ENCODE measurements around the gene PTGES3L.
"Not testable (repeated sequence)": the region's sequence is repeated elsewhere in the genome, so short reads cannot be mapped to it uniquely, and the experiment has no call there.

PTGES3L gene

GRCh38 chr17:43014020-43014648 is 34.3 kb upstream of the PTGES3L start:
- no peak for DNase-seq

- DNase-seq: no peak
Observed at GRCh38 chr17:43013296-43013695, 33.4 kb upstream of the PTGES3L start.

DNA sequence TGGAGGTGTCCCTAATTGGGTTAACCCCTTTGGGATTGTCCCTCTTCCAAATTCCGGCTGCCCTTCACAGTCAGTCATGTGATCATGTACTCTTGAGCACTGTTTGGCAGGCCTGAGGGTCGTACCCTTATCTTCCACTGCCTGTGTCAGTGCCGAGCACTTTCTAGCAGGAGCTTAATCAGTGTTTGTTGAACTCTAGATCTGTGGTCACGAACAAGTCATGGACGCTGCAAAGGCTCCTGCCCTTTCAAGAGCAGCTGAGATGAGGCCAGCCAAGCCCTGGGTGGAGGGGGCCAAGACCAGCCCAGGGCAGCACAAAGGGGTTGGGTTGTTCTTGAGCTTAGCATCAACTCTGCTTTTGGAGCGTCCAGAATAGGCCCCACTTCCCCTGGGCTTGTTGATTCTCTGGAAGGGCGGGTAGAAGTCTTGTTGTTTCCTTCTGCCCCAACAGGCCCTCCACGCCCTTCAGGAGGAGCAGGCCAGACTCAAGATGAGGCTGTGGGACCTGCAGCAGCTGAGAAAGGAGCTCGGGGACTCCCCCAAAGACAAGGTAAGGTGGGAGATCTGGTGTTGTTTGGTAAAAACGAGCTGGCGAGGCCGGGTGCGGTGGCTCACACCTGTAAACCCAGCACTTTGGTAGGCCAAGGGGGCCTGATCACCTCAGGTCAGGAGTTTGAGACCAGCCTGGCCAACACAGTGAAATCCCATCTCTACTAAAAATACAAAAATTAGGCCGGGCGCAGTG is 32.0 kb upstream of the PTGES3L start:
- DNase-seq: no peak

DNA sequence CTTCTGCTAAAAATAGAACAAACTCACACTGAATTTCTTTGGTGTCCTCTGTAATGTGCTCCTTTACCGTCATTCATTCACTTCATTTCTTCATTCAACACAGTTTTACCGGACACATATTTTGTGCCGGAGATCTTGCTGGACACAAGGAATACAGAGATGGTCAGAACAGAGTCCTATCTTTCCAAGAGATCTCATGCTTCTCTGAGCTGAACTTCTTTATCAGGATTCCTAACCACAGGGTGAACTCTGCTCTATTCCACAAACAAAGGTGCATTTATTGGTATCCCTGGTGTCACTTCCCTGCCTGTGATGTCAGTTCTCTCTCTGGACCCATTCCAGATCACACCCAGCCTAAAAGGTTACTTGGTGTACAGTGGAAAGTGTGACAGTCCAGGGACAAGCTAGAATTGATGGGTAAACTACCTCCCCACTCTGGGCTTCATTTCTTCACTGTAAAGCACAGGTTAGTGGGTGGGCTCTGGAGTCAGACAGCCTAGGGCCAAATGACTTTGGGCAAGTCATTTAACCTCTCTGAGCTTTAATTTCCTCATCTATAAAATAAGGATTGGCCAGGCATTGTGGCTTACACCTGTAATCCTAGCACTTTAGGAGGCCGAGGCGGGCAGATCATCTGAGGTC is 30.9 kb upstream of the PTGES3L start:
- DNase-seq: no peak

GRCh38 chr17:43006639-43007551 is 27.0 kb upstream of the PTGES3L start, which contains the start of gene IFI35:
TSS of gene IFI35 (plus strand) at chr17:43006784. CDS start at chr17:43006948, 164 bp downstream.
- DNase-seq: peak; percentile 83

DNA sequence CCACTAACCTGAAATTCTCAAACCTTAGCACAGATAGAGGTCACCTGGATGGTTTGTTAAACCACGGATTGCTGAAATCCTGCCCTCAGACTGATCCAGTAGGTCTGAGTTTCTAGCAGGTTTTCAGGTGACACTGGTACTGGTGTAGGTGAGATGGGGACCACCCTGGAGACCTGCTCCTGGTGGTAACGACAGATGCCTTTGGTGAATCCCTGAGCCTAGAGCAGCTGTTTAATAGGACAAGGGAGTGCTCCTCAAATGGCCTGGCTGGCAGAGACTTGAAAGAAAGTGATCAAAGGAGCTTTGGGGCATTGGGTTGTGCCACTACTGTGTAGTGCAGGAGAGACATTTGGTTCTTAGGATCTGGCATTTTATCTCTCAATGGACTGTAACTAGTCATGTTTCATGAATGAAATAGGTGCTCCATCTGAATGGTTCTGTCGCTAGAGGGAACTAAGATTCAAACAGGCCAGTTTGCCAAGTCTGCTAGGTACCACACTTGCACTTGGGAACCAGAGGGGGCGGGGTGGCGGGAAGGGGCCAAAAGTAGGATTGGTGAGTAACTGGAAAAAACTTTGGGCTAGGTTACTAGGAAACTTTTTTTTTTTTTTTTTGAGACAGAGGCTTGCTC is 23.8 kb upstream of the PTGES3L start:
- DNase-seq: no peak

GRCh38 chr17:43000894-43001293 is 21.0 kb upstream of the PTGES3L start:
- not testable (repeated sequence) for DNase-seq

DNA sequence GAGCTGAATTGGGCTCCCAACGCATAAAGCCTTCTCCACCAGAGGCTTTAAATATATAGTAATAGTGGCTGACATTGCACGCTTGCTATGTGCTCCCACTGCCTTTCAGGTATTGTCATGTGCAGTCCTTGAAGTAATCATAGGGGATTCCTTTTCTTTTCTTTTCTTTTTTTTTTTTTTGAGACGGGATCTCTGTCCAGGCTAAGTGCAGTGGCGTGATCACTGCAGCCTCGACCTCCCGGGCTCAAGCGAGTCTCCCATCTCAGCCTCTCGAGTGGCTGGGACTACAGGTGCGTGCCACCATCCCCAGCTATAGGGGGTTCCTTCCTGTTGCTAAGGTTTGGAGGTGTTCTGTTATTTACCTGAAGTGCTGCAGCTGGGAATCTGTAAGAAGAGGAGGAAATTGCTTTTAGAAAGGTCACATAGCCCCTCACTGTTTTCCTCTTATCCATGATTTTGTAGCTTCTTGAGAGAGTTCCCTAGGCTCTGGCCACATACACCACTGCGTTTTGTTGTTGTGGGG is 19.2 kb upstream of the PTGES3L start:
- DNase-seq: no peak

DNA sequence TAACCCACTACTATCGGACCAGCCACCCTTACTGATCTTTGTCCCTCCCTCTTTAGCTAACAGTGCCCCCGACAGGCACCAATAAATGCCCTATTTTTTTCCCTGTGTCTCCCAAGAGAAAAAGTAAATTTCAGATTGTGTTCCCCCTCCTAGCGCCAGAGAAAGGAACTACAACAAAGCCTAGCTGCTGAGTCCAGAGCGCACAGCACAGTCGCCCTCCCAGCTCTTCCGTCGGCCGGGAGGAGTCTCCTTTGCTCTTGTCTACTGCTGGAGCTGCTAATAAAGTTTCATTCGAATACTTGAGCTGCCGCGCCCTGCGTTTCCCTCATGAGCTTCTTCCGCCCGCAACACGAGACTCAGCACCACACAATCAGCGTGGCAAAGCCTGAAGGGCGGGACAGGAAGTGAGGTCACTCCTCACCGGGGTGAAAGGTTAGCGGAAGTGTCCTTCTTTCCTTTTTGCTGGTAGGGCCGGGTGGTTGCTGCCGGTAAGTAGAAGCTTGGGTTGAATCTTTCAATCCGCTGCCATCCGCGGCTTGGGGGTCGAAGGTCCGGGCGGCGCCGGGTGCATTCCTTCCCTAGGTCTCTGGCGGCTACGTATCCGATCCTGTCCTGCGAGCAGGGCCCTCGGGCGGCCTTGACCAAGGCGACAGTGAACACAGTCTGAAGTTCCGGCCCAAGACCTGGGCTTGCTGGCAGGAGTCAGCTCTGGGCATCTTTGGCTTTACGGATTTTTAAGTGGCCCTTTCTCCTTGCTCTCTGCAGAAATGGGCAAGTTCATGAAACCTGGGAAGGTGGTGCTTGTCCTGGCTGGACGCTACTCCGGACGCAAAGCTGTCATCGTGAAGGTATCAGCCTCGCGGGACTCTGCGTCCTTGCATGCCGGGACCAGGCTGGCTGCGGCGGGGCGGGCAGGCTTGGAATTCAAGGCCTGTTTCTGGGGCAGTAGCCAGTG is 18.4 kb upstream of the PTGES3L start, which contains the start of gene RPL27:
RPL27 (plus strand) TSS at position 436 of the 955 bp plus-strand sequence; CDS start at position 768, 332 bp downstream.
- DNase-seq: peak; percentile 96

- no peak for DNase-seq
Observed at GRCh38 chr17:42997390-42997983, 17.6 kb upstream of the PTGES3L start.

GRCh38 chr17:42993913-42994312 is 14.0 kb upstream of the PTGES3L start:
- DNase-seq: not testable (repeated sequence)

DNA sequence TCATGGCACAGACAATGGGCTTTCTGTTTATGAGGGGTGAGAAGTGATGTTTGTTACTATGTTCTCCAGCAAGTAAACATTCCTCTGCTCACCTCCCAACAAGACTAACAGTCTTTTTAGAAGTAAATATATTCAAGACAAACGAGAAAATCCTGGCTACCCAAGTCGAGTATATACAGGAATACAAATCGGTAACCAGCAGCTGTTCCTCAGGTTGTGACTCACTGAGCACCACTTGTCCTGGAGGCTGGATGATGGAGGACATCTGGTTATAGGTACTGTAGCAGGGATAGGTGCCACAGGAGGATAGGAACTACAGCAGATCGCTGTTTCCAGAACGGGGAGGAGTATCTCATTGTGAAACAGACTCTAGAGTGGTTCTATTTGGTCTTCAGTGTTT is 13.0 kb upstream of the PTGES3L start:
- DNase-seq: no peak

DNA sequence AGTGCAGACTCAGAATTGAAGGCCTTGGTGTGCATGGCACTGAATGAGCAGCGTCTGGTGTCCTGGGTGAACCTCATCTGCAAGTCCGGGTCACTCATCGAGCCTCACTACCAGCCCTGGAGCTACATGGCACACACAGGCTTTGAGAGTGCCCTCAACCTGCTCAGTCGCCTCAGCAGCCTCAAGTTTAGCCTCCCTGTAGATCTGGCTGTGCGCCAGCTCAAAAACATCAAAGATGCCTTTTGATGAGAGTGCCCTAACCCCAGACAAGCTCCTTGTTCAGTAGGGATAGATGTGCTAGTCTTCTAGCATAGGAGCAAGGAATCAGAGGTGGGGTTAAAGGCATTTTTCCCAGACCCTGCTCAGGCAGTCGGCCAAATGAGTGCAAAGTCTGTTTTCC is 11.6 kb upstream of the PTGES3L start:
- no peak for DNase-seq

- no peak for DNase-seq
Observed at GRCh38 chr17:42989726-42990652, 10.1 kb upstream of the PTGES3L start.

DNA sequence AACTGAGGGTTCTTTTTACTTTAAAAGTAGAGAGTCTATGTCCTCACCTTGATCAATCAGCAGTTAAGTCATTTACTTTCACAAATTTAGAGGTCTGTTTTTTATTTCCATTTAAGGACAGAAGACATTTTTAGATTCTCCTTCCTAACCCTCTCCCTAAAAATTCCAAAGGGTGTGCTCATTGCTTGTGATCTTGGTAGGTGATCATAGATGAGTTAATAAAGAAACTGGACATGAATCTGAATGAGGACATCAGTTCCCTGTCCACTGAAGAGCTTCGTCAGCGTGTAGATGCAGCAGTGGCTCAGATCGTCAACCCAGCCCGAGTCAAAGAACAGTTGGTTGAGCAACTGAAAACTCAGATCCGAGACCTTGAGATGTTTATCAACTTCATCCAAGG is 9.3 kb upstream of the PTGES3L start:
- no peak for DNase-seq

GRCh38 chr17:42985225-42985624 is 5.3 kb upstream of the PTGES3L start:
- no peak for DNase-seq

GRCh38 chr17:42982266-42982665 is 2.4 kb upstream of the PTGES3L start:
- no peak for DNase-seq

DNA sequence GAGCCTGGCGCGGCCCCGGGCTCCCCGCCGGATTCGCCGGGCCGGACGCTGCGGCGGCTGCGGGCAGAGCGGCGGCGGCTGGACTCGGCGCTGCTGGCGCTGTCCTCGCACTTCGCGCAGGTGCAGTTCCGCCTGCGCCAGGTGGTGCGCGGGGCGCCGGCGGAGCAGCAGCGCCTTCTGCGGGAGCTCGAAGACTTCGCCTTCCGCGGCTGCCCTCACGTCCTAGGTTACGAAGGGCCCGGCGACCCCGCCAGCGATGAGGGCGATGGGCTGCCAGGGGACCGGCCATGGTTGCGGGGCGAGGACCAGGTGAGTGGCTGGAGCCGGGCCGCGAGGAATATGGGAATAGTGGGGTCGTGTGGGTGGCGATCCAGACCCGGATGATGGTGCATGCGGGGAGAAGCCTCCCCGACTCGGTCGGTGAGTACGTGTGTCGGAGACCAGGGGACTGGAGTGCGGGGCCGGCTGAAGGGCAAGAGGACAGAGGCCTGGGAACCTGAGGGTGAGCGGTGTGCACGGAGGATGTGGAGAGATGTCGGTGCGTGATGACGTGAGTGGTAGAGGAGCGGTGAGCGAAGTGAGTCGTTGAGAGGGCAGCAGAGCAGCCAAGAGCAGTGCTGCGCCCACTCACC is 1.0 kb upstream of the PTGES3L start:
- DNase-seq: peak; percentile 36

DNA sequence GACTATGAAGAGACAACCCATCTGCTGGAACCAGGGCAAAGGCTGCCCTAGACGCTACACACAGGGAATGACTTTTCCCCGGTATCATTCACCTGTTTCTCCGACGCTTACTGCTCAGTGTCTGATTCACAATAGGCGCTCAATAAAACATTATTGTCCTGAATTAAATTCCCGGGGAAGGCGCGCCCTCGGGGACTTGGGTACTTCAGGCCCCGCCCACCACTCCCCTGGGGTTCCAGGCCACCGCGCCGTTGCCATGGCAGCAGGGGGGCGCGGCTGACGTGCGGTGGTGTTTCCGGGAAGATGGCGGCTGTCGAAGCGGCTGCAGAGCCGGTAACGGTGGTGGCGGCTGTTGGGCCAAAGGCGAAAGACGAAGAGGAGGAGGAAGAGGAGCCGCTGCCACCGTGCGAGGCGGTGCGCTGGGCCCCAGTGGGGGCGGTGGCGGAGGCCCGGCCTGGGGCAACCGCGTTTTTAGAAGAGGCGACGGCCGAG is 440 bp upstream of the PTGES3L start, which contains the start of gene RUNDC1:
RUNDC1 (plus strand) TSS at position 292 of the 492 bp plus-strand sequence; CDS start at position 304, 12 bp downstream.
- peak; percentile 88 for DNase-seq
